G401 (cell line): ENCODE results near the gene NXNL1. TPM values are rescaled to one million over a fixed set of nuclear protein-coding genes. Genes with fewer than 3 reads are reported as not detected.

Source experiments
- DNase-seq: peaks from one replicate; pipeline ENCODE4 v3.0.0-alpha.2; 2015; ENCODE audit warnings: low spot score
- in situ Hi-C: cut with HindIII; loops from 2 replicates; pipeline ENCODE4 v1.10.0; 2016; ENCODE audit warnings: low sequenced_read_pairs, mixed read lengths
- total RNA-seq: library from RNA; depleted of rRNA; stranded (reverse); fragments of >200 nt; shearing (Covaris generic); gene quantifications from 2 replicates; pipeline ENCODE4 v1.2.3, GENCODE V29; 2014; rRNA removed

The NXNL1 gene
- total RNA-seq, 1 experiment from 2014 or later = not detected

- peak; percentile 77 for DNase-seq
- in situ Hi-C loops = no loop called here
Measured at GRCh38 chr19:17429641-17430113, 31.0 kb downstream of the NXNL1 start.

GRCh38 chr19:17424743-17425365 is 35.9 kb downstream of the NXNL1 start:
- in situ Hi-C loops = no loop called here
- DNase-seq = peak; percentile 32

GRCh38 chr19:17423429-17424208 is 37.1 kb downstream of the NXNL1 start:
- no peak for DNase-seq

GRCh38 chr19:17421942-17422341 is 38.8 kb downstream of the NXNL1 start:
- in situ Hi-C loops = no loop called here
- DNase-seq = no peak

More at GRCh38 chr19:17423429-17424208, 37.1 kb downstream of the NXNL1 start:
- in situ Hi-C loops = no loop called here

- DNase-seq = no peak
- in situ Hi-C loops = no loop called here
Measured at GRCh38 chr19:17420475-17420924, 40.2 kb downstream of the NXNL1 start.

GRCh38 chr19:17419621-17420474 is 40.9 kb downstream of the NXNL1 start, which contains the start of gene MVB12A:
TSS of gene MVB12A (plus strand) at chr19:17420047. CDS start at chr19:17420136, 89 bp downstream.
- in situ Hi-C loops = no loop called here
- DNase-seq = peak; percentile 99

GRCh38 chr19:17419154-17419620 is 41.5 kb downstream of the NXNL1 start:
- in situ Hi-C loops = no loop called here
- no peak for DNase-seq

- no peak for DNase-seq
- in situ Hi-C loops = no loop called here
Measured at GRCh38 chr19:17418710-17419109, 42.0 kb downstream of the NXNL1 start.

GRCh38 chr19:17415121-17415520 is 45.6 kb downstream of the NXNL1 start:
- in situ Hi-C loops = no loop called here
- DNase-seq = no peak

- in situ Hi-C loops = no loop called here
- no peak for DNase-seq
Measured at GRCh38 chr19:17414097-17414496, 46.6 kb downstream of the NXNL1 start.

GRCh38 chr19:17411801-17412200 is 48.9 kb downstream of the NXNL1 start:
- no peak for DNase-seq
- in situ Hi-C loops = no loop called here

GRCh38 chr19:17409990-17410389 is 50.7 kb downstream of the NXNL1 start:
- DNase-seq = no peak
- in situ Hi-C loops = no loop called here

GRCh38 chr19:17406887-17407196 is 53.9 kb downstream of the NXNL1 start:
- in situ Hi-C loops = no loop called here
- no peak for DNase-seq

GRCh38 chr19:17406046-17406886 is 54.5 kb downstream of the NXNL1 start:
- no peak for DNase-seq
- in situ Hi-C loops = no loop called here

Other genes with a start within 250 kb of the NXNL1 start
- 22.0 and 29.7 TPM in 2 replicates for gene USE1, start 245.6 kb downstream of the NXNL1 start, total RNA-seq
- 14.8 and 21.7 TPM in 2 replicates for gene OCEL1, start 234.7 kb downstream of the NXNL1 start, total RNA-seq
- 232 and 271 TPM in 2 replicates for gene NR2F6, start 215.0 kb downstream of the NXNL1 start, total RNA-seq
- 0.41 and 4.9 TPM in 2 replicates for gene USHBP1, start 196.2 kb downstream of the NXNL1 start, total RNA-seq
- 166 and 237 TPM in 2 replicates for gene BABAM1, start 193.5 kb downstream of the NXNL1 start, total RNA-seq
- gene ANKLE1, start 179.0 kb downstream of the NXNL1 start, total RNA-seq = 0.06 and 1.3 TPM in 2 replicates
- 57.6 and 60.6 TPM in 2 replicates for gene ABHD8, start 157.5 kb downstream of the NXNL1 start, total RNA-seq
- gene MRPL34, start 155.1 kb downstream of the NXNL1 start, total RNA-seq = 19.0 and 25.4 TPM in 2 replicates
- 15.0 and 28.2 TPM in 2 replicates for gene DDA1, start 151.4 kb downstream of the NXNL1 start, total RNA-seq
- 3.1 and 4.3 TPM in 2 replicates for gene ANO8, start 126.1 kb downstream of the NXNL1 start, total RNA-seq
- 35.0 and 41.1 TPM in 2 replicates for gene GTPBP3, start 123.4 kb downstream of the NXNL1 start, total RNA-seq
- not detected in 2 replicates for gene PLVAP, start 83.6 kb downstream of the NXNL1 start, total RNA-seq
- gene CCDC194, start 66.7 kb downstream of the NXNL1 start, total RNA-seq = 0.71 and 1.8 TPM in 2 replicates
- gene BST2, start 55.3 kb downstream of the NXNL1 start, total RNA-seq = 174 and 187 TPM in 2 replicates
- gene MVB12A, start 40.9 kb downstream of the NXNL1 start, total RNA-seq = 76.7 and 112 TPM in 2 replicates
- gene TMEM221, start 12.3 kb downstream of the NXNL1 start, total RNA-seq = 0.49 and 1.6 TPM in 2 replicates
- gene SLC27A1, start 9.6 kb upstream of the NXNL1 start, total RNA-seq = 9.5 and 10.3 TPM in 2 replicates
- gene PGLS, start 50.7 kb upstream of the NXNL1 start, total RNA-seq = 111 and 141 TPM in 2 replicates
- 73.2 and 75.4 TPM in 2 replicates for gene COLGALT1, start 94.7 kb upstream of the NXNL1 start, total RNA-seq
- 7.0 and 11.4 TPM in 2 replicates for gene UNC13A, start 227.4 kb upstream of the NXNL1 start, total RNA-seq